Upper lobe of left lung (tissue), 4 donors: ENCODE measurements around the gene KMT2D.

Experiments used
- POLR2A ChIP-seq, 4 donors: fragments of 450-650 bp; IDR thresholded peaks; one replicate each; pipeline ENCODE4 v1.5.1; 2016 to 2017; ENCODE audit warnings: antibody characterized with exemption in 4 of 4, mild to moderate bottlenecking in 2 of 4
- POLR2AphosphoS5 ChIP-seq, 2 donors: sonication (generic); formaldehyde crosslinking; IDR thresholded peaks; one replicate each; pipeline ENCODE4 v1.5.1; 2017; ENCODE audit warnings: antibody characterized with exemption in 2 of 2
- TF ChIP-seq, protein P1 (sequence below), 6 experiments: fragments of 450-650 bp in 4 of 6; fragments of 200-600 bp in 2 of 6; sonication (generic) in 2 of 6; IDR thresholded peaks; one replicate each; pipeline ENCODE4 v1.5.1; 2016 to 2019; ENCODE audit warnings: antibody characterized with exemption in 6 of 6

- TF ChIP-seq POLR2AphosphoS5 (IDR thresholded peaks at IDR 0.05) (no peak), POLR2A (IDR thresholded peaks at IDR 0.05) (no peak)
- TF ChIP-seq, protein P1, sequence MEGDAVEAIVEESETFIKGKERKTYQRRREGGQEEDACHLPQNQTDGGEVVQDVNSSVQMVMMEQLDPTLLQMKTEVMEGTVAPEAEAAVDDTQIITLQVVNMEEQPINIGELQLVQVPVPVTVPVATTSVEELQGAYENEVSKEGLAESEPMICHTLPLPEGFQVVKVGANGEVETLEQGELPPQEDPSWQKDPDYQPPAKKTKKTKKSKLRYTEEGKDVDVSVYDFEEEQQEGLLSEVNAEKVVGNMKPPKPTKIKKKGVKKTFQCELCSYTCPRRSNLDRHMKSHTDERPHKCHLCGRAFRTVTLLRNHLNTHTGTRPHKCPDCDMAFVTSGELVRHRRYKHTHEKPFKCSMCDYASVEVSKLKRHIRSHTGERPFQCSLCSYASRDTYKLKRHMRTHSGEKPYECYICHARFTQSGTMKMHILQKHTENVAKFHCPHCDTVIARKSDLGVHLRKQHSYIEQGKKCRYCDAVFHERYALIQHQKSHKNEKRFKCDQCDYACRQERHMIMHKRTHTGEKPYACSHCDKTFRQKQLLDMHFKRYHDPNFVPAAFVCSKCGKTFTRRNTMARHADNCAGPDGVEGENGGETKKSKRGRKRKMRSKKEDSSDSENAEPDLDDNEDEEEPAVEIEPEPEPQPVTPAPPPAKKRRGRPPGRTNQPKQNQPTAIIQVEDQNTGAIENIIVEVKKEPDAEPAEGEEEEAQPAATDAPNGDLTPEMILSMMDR (IDR thresholded peaks at IDR 0.05) = no peak
Observed at GRCh38 chr12:49068879-49069506, 8.4 kb upstream of the KMT2D start.
